Kidney (tissue), 14 donors: ENCODE measurements around the gene PASD1. TPM values are rescaled to one million over a fixed set of nuclear protein-coding genes. Genes with fewer than 3 reads are reported as not detected.
"Not testable (repeated sequence)": the region's sequence is repeated elsewhere in the genome, so short reads cannot be mapped to it uniquely, and the experiment has no call there.

Experiments used
- DNase-seq, 5 donors: peaks; one replicate each; pipeline ENCODE4 v3.0.0-alpha.2; 2013 to 2020
- FAIRE-seq: peaks from 2 replicates; lab custom pipeline; 2012; peaks lifted over from hg19 to GRCh38; lab: Jason Lieb, UNC
- H3K27ac ChIP-seq, 2 donors: one replicate each; pipeline ENCODE4 v1.7.0; 2013; ENCODE audit warnings: low read depth in 2 of 2, low read length in 2 of 2, inconsistent platforms in 1 of 2
- H3K27me3 ChIP-seq: one replicate; pipeline ENCODE4 v1.7.1; 2013; ENCODE audit warnings: low read length, inconsistent platforms; ENCODE audit not compliant: control insufficient read depth, insufficient read depth
- H3K36me3 ChIP-seq, 3 donors: one replicate each; pipeline versions ENCODE4 v1.7.0 to v1.7.1; 2013; ENCODE audit warnings: low read length in 3 of 3, control low read depth in 1 of 3, inconsistent platforms in 1 of 3; ENCODE audit not compliant: insufficient read depth in 3 of 3, control insufficient read depth in 2 of 3
- H3K4me1 ChIP-seq, 3 donors: one replicate each; pipeline versions ENCODE4 v1.7.0 to v1.7.1; 2013; ENCODE audit warnings: low read length in 3 of 3, inconsistent platforms in 1 of 3, low read depth in 1 of 3; ENCODE audit not compliant: control insufficient read depth in 2 of 3, insufficient read depth in 2 of 3
- H3K4me3 ChIP-seq, 3 donors: one replicate each; pipeline versions ENCODE4 v1.7.0 to v1.8.1; 2013; ENCODE audit warnings: low read length in 3 of 3, control low read depth in 1 of 3, inconsistent platforms in 1 of 3
- H3K9ac ChIP-seq, 3 donors: one replicate each; pipeline versions ENCODE4 v1.7.0 to v1.7.1; 2013; ENCODE audit warnings: low read length in 3 of 3, control low read depth in 1 of 3, inconsistent platforms in 1 of 3
- H3K9me3 ChIP-seq, 3 donors: one replicate each; pipeline versions ENCODE4 v1.7.0 to v1.7.1; 2013; ENCODE audit warnings: low read length in 3 of 3, control low read depth in 1 of 3, inconsistent platforms in 1 of 3; ENCODE audit not compliant: control insufficient read depth in 2 of 3, insufficient read depth in 1 of 3
- intact Hi-C: fragments of 100-400 bp; cut with DNase I; formaldehyde crosslinking; loops from one replicate; pipeline ENCODE4 v1.11.1; 2022
- polyA plus RNA-seq: library from polyadenylated mRNA; stranded (reverse); fragments of 350-450 nt; fragmentation: Illumina TruSeq; extraction: RNeasy Lipid Tissue Mini Kit (QIAGEN cat#74804); gene quantifications from one replicate; pipeline ENCODE4 v1.2.3, GENCODE V29; 2014; ENCODE audit warnings: low read depth, low replicate concordance; ENCODE audit not compliant: insufficient read depth
- total RNA-seq: library from RNA; stranded (reverse); fragmentation: NEBNext Ultra II Directional; extraction: Animal tissue kit (Norgen Biotek cat#: 25700); gene quantifications from one replicate; pipeline ENCODE4 v1.2.1, GENCODE V29; 2021
- TF ChIP-seq, protein P1 (sequence below): IDR thresholded peaks from 3 replicates; pipeline ENCODE4 v1.5.1; 2012; ENCODE audit warnings: mild to moderate bottlenecking, moderate library complexity, borderline replicate concordance; ENCODE audit not compliant: insufficient read depth; ENCODE audit errors: extremely low read depth
- donor health status: control.
- donor health status: control.
- donor health status: control.
- donor health status: control.
- donor health status: control.
- donor health status: DM: yes; HTN: yes; CAD: no.
- donor health status: Normal renal cell carcinoma (clear cell type).

The PASD1 gene
- total and polyA plus RNA-seq, 2 donors from 2014 or later: not detected

- Histone ChIP-seq H3K36me3 (no peaks in the 10 kb centered on the region), H3K9ac (no peak within 1 kb of the TSS), H3K4me3 (peak within 1 kb of the TSS in 1 of 3 donors; percentile 30), H3K27me3 (no peaks in the 10 kb centered on the region), H3K27ac (no peak within 1 kb of the TSS), H3K4me1 (no peaks in the 10 kb centered on the region), H3K9me3 (no peaks in the 10 kb centered on the region)
- no peak for FAIRE-seq
- TF ChIP-seq, protein P1, sequence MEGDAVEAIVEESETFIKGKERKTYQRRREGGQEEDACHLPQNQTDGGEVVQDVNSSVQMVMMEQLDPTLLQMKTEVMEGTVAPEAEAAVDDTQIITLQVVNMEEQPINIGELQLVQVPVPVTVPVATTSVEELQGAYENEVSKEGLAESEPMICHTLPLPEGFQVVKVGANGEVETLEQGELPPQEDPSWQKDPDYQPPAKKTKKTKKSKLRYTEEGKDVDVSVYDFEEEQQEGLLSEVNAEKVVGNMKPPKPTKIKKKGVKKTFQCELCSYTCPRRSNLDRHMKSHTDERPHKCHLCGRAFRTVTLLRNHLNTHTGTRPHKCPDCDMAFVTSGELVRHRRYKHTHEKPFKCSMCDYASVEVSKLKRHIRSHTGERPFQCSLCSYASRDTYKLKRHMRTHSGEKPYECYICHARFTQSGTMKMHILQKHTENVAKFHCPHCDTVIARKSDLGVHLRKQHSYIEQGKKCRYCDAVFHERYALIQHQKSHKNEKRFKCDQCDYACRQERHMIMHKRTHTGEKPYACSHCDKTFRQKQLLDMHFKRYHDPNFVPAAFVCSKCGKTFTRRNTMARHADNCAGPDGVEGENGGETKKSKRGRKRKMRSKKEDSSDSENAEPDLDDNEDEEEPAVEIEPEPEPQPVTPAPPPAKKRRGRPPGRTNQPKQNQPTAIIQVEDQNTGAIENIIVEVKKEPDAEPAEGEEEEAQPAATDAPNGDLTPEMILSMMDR: no peak
- intact Hi-C loops: no loop called here
- DNase-seq: peak in 3 of 5 donors; percentile 48 to 59 (median 49)
These were observed 131.4 kb downstream of the PASD1 start, which contains the start of gene PRRG3 for GRCh38 chrX:151694661-151695582. PRRG3 (plus strand) TSS chrX:151695458; CDS start chrX:151698815, 3,357 bp downstream.

DNA sequence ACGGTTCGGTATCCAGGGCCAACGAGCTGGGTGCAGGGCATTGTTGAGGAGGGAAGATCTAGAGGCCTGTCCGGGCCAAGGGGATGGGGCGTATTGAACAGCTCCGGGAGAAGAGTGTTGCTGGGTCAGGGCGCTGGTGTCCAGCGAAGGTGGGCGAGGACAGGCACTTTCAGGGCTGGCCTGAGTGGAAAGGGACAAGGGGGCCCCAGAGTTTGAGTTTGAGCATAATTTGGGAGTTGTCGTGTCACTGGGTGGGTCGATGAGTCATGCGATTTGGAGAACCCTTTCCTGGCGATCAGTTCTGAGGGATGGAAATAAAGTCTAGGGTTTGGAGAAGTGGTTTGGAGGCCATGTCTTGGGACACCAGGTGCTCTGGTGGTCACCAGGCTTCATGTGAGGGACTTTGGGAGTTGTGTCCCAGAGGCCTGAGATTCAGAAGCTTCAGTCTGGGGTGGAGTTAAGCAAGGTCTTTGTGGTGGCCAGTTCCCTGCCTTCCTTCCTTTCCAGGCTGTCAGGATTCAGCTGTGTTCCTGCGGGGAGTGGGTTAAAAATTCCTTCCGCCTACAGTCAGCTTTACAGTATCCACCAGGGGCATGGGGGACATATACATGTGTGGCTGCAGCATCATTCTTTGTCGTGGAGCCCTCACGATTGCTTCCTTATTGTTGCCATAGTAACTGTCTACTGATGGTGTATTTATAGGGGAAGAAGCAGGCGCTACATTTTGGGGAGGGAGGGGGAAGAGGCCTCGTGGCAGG, 132.3 kb downstream of the PASD1 start:
- intact Hi-C loops: no loop called here
- TF ChIP-seq, protein P1: no peak
- peak overlapping the region in 1 of 3 donors; percentile 30 for H3K4me3 ChIP-seq
- no peak overlapping the region for H3K9ac ChIP-seq
- H3K27me3 ChIP-seq: no peaks in the 10 kb centered on the region
- H3K4me1 ChIP-seq: no peaks in the 10 kb centered on the region
- no peak overlapping the region for H3K27ac ChIP-seq
- no peaks in the 10 kb centered on the region for H3K36me3 ChIP-seq
- H3K9me3 ChIP-seq: no peaks in the 10 kb centered on the region
- DNase-seq (peak in 1 of 5 donors; percentile 7), FAIRE-seq (no peak)

- H3K4me1 ChIP-seq, H3K27me3 ChIP-seq, intact Hi-C loops, H3K4me3 ChIP-seq, H3K9ac ChIP-seq, H3K36me3 ChIP-seq, FAIRE-seq, DNase-seq, H3K27ac ChIP-seq, H3K9me3 ChIP-seq: not testable (repeated sequence)
These were observed 133.6 kb downstream of the PASD1 start for GRCh38 chrX:151697082-151697481.

- intact Hi-C loops: no loop called here
- no peak overlapping the region for H3K4me3 ChIP-seq
- no peaks in the 10 kb centered on the region for H3K4me1 ChIP-seq
- no peaks in the 10 kb centered on the region for H3K27me3 ChIP-seq
- peak in 1 of 5 donors; percentile 11 for DNase-seq
- FAIRE-seq: no peak
- H3K9ac ChIP-seq: no peak overlapping the region
- H3K27ac ChIP-seq: no peak overlapping the region
- H3K9me3 ChIP-seq: no peaks in the 10 kb centered on the region
- H3K36me3 ChIP-seq: no peaks in the 10 kb centered on the region
- TF ChIP-seq, protein P1: no peak
These were observed 134.0 kb downstream of the PASD1 start for GRCh38 chrX:151697522-151697921.
